ENCODE results near the gene SYNDIG1. TPM values are rescaled to one million over a fixed set of nuclear protein-coding genes. Genes with fewer than 3 reads are reported as not detected.

SYNDIG1 gene
- polyA plus RNA-seq, 4 donors, result 0.90 to 2.0 (median 1.9) TPM; not detected in 1

DNA sequence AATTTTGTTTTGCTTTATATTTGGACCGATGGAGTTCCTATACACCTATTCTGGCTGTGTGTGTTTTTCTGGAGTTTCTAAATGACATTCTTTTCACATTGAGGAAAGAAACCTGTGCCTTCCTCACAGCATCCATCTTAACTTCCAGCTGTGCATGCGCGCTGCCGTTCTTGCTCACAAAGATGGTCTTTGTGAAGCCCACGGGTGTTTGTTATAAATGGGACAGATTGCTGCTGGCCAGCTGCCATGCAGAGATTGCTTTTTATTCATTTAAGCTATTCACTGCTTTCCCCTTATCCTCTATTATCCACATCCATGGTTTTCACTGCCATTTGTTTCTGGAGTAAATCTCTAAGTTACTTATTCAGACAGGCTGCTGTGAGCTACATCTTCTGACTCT is 54.2 kb downstream of the SYNDIG1 start:
- DNase-seq, result no peak
- 70 to 79% (median 76%) methylated on average over 5 of the region's 5 CpGs for WGBS, 3 donors
- no peaks in the 10 kb centered on the region for H3K9me3 ChIP-seq (ENCODE audit: control insufficient read depth in 2 of 2, insufficient read depth in 1 of 2, low read depth in 1 of 2, low read length in 1 of 2)
- H3K36me3 ChIP-seq (ENCODE audit: control insufficient read depth in 3 of 3, insufficient read depth in 2 of 3, low read depth in 1 of 3, low read length in 3 of 3), result no peaks in the 10 kb centered on the region
- no peaks in the 10 kb centered on the region for H3K27me3 ChIP-seq (ENCODE audit: control insufficient read depth in 3 of 3, insufficient read depth in 3 of 3, low read length in 3 of 3)
- no peaks in the 10 kb centered on the region for H3K4me1 ChIP-seq (ENCODE audit: control insufficient read depth in 3 of 3, insufficient read depth in 2 of 3, low read depth in 1 of 3, low read length in 2 of 3)
- FAIRE-seq, result no peak
- no peak overlapping the region for H3K27ac ChIP-seq (ENCODE audit: low read depth in 1 of 3, low read length in 2 of 3)
- no peak overlapping the region for H3K4me3 ChIP-seq (ENCODE audit: low read depth in 1 of 3, low read length in 3 of 3)

DNA sequence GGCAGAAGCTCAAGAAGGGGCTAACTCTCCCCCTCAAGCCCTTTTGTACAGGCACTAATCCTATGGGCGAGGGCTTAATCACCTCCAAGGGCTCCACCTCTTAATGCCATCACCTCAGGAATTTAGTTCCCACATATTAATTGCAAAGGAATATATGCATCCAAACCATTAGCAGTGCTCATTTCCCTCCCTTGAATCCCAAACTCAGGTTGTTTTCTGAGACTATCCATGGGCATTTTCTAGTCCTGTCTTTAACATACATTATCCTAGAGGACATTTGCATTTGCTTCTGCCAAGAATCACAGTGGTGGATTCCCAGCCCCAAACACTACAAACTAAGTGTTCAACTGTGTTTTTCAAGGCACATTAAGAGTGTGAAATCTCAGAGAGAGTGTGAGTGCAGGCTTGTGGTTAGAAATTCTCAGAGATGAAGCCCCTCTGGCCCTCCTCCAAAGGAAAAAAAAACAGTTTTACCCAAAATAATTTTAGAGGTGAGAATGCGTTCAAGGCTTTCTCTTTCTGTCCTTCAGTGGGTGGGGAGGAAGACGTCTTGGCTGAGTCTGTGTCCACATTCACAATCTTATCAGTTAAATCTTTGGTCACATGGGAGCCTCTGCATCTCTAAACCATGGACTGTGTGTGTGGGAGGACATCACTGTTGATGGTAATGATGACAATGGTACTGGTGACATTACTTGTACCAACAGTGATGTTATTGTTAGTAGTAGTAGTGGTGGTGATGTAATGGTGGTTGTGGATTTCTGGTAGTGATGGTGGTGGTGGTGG is 59.3 kb downstream of the SYNDIG1 start:
- H3K9me3 ChIP-seq (ENCODE audit: control insufficient read depth in 2 of 2, insufficient read depth in 1 of 2, low read depth in 1 of 2, low read length in 1 of 2), result peaks cover 0 to 1% of the 10 kb centered on the region in 2 donors
- no peaks in the 10 kb centered on the region for H3K27me3 ChIP-seq (ENCODE audit: control insufficient read depth in 3 of 3, insufficient read depth in 3 of 3, low read length in 3 of 3)
- H3K4me3 ChIP-seq (ENCODE audit: low read depth in 1 of 3, low read length in 3 of 3), result no peak overlapping the region
- H3K4me1 ChIP-seq (ENCODE audit: control insufficient read depth in 3 of 3, insufficient read depth in 2 of 3, low read depth in 1 of 3, low read length in 2 of 3), result no peaks in the 10 kb centered on the region
- WGBS, 3 donors, result 53 to 68% (median 66%) methylated on average over 3 of the region's 3 CpGs
- FAIRE-seq, result no peak
- H3K36me3 ChIP-seq (ENCODE audit: control insufficient read depth in 3 of 3, insufficient read depth in 2 of 3, low read depth in 1 of 3, low read length in 3 of 3), result no peaks in the 10 kb centered on the region
- no peak overlapping the region for H3K27ac ChIP-seq (ENCODE audit: low read depth in 1 of 3, low read length in 2 of 3)
- DNase-seq, result no peak

DNA sequence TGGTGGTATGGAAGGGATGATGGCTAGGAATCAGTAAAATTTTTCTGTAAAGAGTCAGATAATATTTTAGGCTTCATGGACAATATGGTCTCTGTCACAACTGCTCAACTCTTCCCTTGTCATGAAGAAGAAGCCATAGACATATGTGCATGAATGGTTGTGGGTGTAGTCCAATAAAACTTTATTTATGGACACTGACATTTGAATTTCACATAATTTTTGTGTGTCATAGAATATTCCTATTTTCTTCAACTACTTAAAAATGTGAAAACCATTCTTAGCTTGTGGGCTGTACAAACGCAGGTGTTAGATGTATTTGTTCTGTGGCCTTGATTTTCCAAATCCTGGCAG is 59.9 kb downstream of the SYNDIG1 start:
- 83 to 90% (median 84%) methylated on average over 1 of the region's 1 CpG for WGBS, 3 donors
- FAIRE-seq, result no peak
- peaks cover 0 to 2% of the 10 kb centered on the region in 2 donors for H3K9me3 ChIP-seq (ENCODE audit: control insufficient read depth in 2 of 2, insufficient read depth in 1 of 2, low read depth in 1 of 2, low read length in 1 of 2)

DNA sequence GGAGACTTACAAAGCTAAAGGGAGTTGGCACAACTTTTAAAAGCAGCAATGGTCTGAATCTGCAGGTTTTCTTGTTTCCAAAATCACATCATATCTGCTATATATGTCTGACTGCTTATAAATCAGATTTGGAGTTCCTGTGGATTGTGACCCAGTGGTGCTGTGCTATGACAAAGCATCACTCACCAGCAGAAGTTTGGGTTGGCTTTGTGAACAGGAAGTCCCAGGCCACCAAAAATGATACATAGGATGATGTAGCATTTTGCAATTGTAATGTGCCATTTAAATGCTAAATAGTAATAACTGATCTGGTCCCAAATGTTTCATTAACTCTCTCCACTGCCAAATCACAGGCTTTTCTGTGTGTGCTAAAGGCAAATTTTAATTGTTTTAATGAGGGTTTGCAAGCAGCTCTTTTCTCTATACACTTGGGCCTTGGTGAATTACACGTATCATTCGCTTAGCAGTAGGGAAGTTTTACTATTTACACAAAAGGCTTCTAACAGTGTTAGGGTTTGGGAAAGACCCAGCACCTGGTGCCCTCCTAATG is 60.8 kb downstream of the SYNDIG1 start:
- H3K9me3 ChIP-seq (ENCODE audit: control insufficient read depth in 2 of 2, insufficient read depth in 1 of 2, low read depth in 1 of 2, low read length in 1 of 2), result peaks cover 0 to 2% of the 10 kb centered on the region in 2 donors
- no peaks in the 10 kb centered on the region for H3K4me1 ChIP-seq (ENCODE audit: control insufficient read depth in 3 of 3, insufficient read depth in 2 of 3, low read depth in 1 of 3, low read length in 2 of 3)
- no peak overlapping the region for H3K27ac ChIP-seq (ENCODE audit: low read depth in 1 of 3, low read length in 2 of 3)
- H3K4me3 ChIP-seq (ENCODE audit: low read depth in 1 of 3, low read length in 3 of 3), result no peak overlapping the region
- no peak for DNase-seq
- H3K27me3 ChIP-seq (ENCODE audit: control insufficient read depth in 3 of 3, insufficient read depth in 3 of 3, low read length in 3 of 3), result no peaks in the 10 kb centered on the region
- 87 to 94% (median 89%) methylated on average over 2 of the region's 2 CpGs for WGBS, 3 donors
- no peak for FAIRE-seq
- no peaks in the 10 kb centered on the region for H3K36me3 ChIP-seq (ENCODE audit: control insufficient read depth in 3 of 3, insufficient read depth in 2 of 3, low read depth in 1 of 3, low read length in 3 of 3)

More for the DNA sequence above, 59.9 kb downstream of the SYNDIG1 start:
- DNase-seq, result no peak
- H3K36me3 ChIP-seq (ENCODE audit: control insufficient read depth in 3 of 3, insufficient read depth in 2 of 3, low read depth in 1 of 3, low read length in 3 of 3), result no peaks in the 10 kb centered on the region
- H3K4me1 ChIP-seq (ENCODE audit: control insufficient read depth in 3 of 3, insufficient read depth in 2 of 3, low read depth in 1 of 3, low read length in 2 of 3), result no peaks in the 10 kb centered on the region
- no peak overlapping the region for H3K27ac ChIP-seq (ENCODE audit: low read depth in 1 of 3, low read length in 2 of 3)
- no peak overlapping the region for H3K4me3 ChIP-seq (ENCODE audit: low read depth in 1 of 3, low read length in 3 of 3)
- H3K27me3 ChIP-seq (ENCODE audit: control insufficient read depth in 3 of 3, insufficient read depth in 3 of 3, low read length in 3 of 3), result no peaks in the 10 kb centered on the region

DNA sequence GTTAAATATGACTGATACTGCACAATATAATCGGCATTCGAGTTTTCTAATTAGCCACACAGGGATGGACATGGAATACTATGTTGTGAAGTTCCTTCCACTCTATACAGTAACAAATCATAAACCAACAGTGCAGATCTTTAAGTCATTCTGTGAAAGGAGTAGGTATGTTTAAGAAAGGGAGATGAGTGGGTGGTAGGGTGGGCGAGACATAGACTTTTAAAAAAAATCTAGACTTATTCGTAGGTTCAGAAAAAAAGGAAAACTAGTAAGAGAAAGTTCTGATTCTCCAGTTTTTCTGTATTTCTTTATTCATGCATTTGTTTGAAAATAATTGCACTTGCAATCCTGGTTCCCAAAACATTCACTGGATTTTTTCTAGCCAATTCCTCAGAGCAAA is 61.8 kb downstream of the SYNDIG1 start:
- Histone ChIP-seq H3K9me3 (ENCODE audit: control insufficient read depth in 2 of 2, insufficient read depth in 1 of 2, low read depth in 1 of 2, low read length in 1 of 2) (peaks cover 0 to 2% of the 10 kb centered on the region in 2 donors), H3K27ac (ENCODE audit: low read depth in 1 of 3, low read length in 2 of 3) (no peak overlapping the region), H3K4me1 (ENCODE audit: control insufficient read depth in 3 of 3, insufficient read depth in 2 of 3, low read depth in 1 of 3, low read length in 2 of 3) (no peaks in the 10 kb centered on the region), H3K4me3 (ENCODE audit: low read depth in 1 of 3, low read length in 3 of 3) (no peak overlapping the region), H3K27me3 (ENCODE audit: control insufficient read depth in 3 of 3, insufficient read depth in 3 of 3, low read length in 3 of 3) (no peaks in the 10 kb centered on the region), H3K36me3 (ENCODE audit: control insufficient read depth in 3 of 3, insufficient read depth in 2 of 3, low read depth in 1 of 3, low read length in 3 of 3) (no peaks in the 10 kb centered on the region)
- no peak for FAIRE-seq
- no peak for DNase-seq
- 74 to 87% (median 83%) methylated on average over 4 of the region's 4 CpGs for WGBS, 3 donors

DNA sequence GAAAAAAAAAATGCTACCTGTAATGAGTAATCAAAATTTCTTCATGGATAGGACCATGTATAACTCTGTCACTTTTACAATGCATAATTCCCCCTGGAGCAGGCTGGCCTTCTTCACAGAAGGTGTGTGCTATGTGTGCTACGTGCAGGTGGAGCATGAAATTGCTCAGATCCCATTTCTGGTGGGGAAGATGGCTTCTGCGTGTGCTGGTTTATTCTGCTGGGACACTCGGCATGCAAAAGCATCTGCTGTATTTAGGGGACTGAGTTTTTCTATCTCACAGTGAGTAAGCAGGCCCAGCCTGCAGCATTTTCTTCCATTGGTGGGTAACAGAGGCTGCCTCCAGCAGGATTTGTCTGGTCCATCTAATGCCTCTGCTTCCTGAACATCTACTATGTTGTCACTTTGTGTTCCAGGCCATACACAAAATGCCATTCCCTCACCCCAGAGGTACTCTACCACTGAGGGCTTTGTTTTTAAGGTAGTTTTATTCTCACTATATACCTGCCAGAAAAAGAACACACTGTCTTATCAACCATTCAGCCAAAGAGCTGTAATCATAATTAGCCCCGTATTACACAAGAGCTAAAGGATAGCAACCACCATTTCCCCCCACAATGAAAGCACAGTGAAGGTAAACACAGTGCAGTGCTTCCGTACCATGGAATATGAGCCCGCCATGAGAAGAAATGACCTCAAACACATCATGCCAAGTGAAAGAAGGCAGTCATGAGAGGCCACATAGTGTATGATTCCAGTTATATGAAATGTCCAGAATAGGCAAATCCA is 62.4 kb downstream of the SYNDIG1 start:
- 67 to 83% (median 70%) methylated on average over 6 of the region's 6 CpGs for WGBS, 3 donors
- FAIRE-seq (no peak), DNase-seq (no peak)
- no peaks in the 10 kb centered on the region for H3K27me3 ChIP-seq (ENCODE audit: control insufficient read depth in 3 of 3, insufficient read depth in 3 of 3, low read length in 3 of 3)
- no peak overlapping the region for H3K4me3 ChIP-seq (ENCODE audit: low read depth in 1 of 3, low read length in 3 of 3)
- H3K9me3 ChIP-seq (ENCODE audit: control insufficient read depth in 2 of 2, insufficient read depth in 1 of 2, low read depth in 1 of 2, low read length in 1 of 2), result peaks cover 0 to 2% of the 10 kb centered on the region in 2 donors
- H3K27ac ChIP-seq (ENCODE audit: low read depth in 1 of 3, low read length in 2 of 3), result no peak overlapping the region
- H3K4me1 ChIP-seq (ENCODE audit: control insufficient read depth in 3 of 3, insufficient read depth in 2 of 3, low read depth in 1 of 3, low read length in 2 of 3), result no peaks in the 10 kb centered on the region
- no peaks in the 10 kb centered on the region for H3K36me3 ChIP-seq (ENCODE audit: control insufficient read depth in 3 of 3, insufficient read depth in 2 of 3, low read depth in 1 of 3, low read length in 3 of 3)

DNA sequence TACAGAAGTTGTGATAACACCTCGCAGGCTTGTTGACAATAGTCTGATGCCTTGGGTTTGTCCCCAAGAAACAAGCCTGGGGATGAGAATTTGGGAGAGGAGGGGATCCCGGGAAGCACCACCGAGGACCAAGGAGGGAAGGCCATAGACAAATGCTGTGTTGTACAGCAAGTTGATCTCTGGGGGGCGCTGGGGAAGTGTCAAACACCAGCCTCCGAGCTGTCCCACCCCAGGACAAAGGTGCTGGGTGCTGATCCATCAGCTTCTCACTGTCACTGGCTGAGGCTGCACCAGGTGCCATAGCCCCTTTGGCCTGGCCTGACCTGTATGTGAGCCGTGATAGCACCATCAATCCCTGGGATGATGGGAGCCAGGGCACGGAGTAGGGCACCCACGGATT is 64.0 kb downstream of the SYNDIG1 start:
- Histone ChIP-seq H3K36me3 (ENCODE audit: control insufficient read depth in 3 of 3, insufficient read depth in 2 of 3, low read depth in 1 of 3, low read length in 3 of 3) (no peaks in the 10 kb centered on the region), H3K9me3 (ENCODE audit: control insufficient read depth in 2 of 2, insufficient read depth in 1 of 2, low read depth in 1 of 2, low read length in 1 of 2) (peaks cover 0 to 2% of the 10 kb centered on the region in 2 donors), H3K4me1 (ENCODE audit: control insufficient read depth in 3 of 3, insufficient read depth in 2 of 3, low read depth in 1 of 3, low read length in 2 of 3) (no peaks in the 10 kb centered on the region), H3K27me3 (ENCODE audit: control insufficient read depth in 3 of 3, insufficient read depth in 3 of 3, low read length in 3 of 3) (no peaks in the 10 kb centered on the region), H3K27ac (ENCODE audit: low read depth in 1 of 3, low read length in 2 of 3) (no peak overlapping the region), H3K4me3 (ENCODE audit: low read depth in 1 of 3, low read length in 3 of 3) (no peak overlapping the region)
- DNase-seq (no peak), FAIRE-seq (no peak)
- WGBS, 3 donors, result 73 to 84% (median 76%) methylated on average over 8 of the region's 8 CpGs

DNA sequence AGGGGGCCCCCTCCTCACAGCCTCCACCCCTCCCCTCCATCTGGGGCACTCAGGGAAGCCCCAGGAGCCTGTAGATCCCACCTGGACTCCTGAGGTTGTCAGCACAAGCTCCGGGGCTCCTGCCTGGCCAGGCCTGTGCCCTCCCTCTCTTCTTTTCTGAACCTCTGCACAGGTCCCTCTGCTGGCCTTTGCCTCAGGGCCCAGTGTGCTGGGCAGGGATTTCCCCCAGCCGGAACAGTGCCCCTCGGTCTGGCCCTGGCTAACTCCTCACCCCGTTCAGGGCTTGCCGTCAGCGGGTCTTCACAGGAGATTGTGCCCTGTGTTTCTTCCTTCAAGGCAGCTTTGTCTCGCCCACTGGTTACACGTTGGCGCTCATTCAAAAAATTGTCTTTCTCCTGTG is 64.9 kb downstream of the SYNDIG1 start:
- Histone ChIP-seq H3K27ac (ENCODE audit: low read depth in 1 of 3, low read length in 2 of 3) (no peak overlapping the region), H3K36me3 (ENCODE audit: control insufficient read depth in 3 of 3, insufficient read depth in 2 of 3, low read depth in 1 of 3, low read length in 3 of 3) (no peaks in the 10 kb centered on the region), H3K27me3 (ENCODE audit: control insufficient read depth in 3 of 3, insufficient read depth in 3 of 3, low read length in 3 of 3) (no peaks in the 10 kb centered on the region), H3K4me3 (ENCODE audit: low read depth in 1 of 3, low read length in 3 of 3) (no peak overlapping the region), H3K4me1 (ENCODE audit: control insufficient read depth in 3 of 3, insufficient read depth in 2 of 3, low read depth in 1 of 3, low read length in 2 of 3) (no peaks in the 10 kb centered on the region), H3K9me3 (ENCODE audit: control insufficient read depth in 2 of 2, insufficient read depth in 1 of 2, low read depth in 1 of 2, low read length in 1 of 2) (peaks cover 0 to 2% of the 10 kb centered on the region in 2 donors)
- FAIRE-seq, result no peak
- WGBS, 3 donors, result 78 to 86% (median 86%) methylated on average over 9 of the region's 9 CpGs
- no peak for DNase-seq

All from small intestine (tissue), 7 donors.